ENCODE data around the gene ZBTB26. TPM values are rescaled to one million over a fixed set of nuclear protein-coding genes. Genes with fewer than 3 reads are reported as not detected.

The ZBTB26 gene
- total and polyA plus RNA-seq, 10 of the 15 experiments (the other 5 are each of a cell fraction or from before 2014, with no cell fraction given) = 1.8 to 19.5 (median 4.5) TPM

- H4K20me1 ChIP-seq (ENCODE audit: control insufficient read depth, insufficient read depth) = no peaks in the 10 kb centered on the region
- FAIRE-seq = no peak
- ATAC-seq = no peak
- peak overlapping the region; percentile 66 for H3K4me2 ChIP-seq (ENCODE audit: control insufficient read depth, insufficient read depth)
- DNase-seq (ENCODE audit: low read depth, low spot score) = no peak
- intact Hi-C loops (cut with micrococcal nuclease; ENCODE audit: unreplicated experiment) = loop anchor here (5.0 kb wide), 1 partner anchor 80 kb away; no protein-coding TSS in a partner anchor
- under 1% methylated on average over 9 of the region's 9 CpGs for WGBS (ENCODE audit: insufficient coverage, insufficient replicate concordance, low lambda C conversion rate, missing lambda C conversion rate)
- RAD21 ChIA-PET (ENCODE audit: unreplicated experiment) = interaction anchor here (0.7 to 2.7 kb wide), 12 partner anchors 9 to 1353 kb away, joined by 3 to 22 read pairs (median 4); partner anchors contain the start of genes PDCL, RABGAP1 and ZBTB26
- peaks cover 4% of the 10 kb centered on the region; the same call in 1 of the 2 replicates for H3K4me1 ChIP-seq (ENCODE audit: control insufficient read depth, insufficient read depth, low read length)
- in situ Hi-C loops (cut with MboI) = loop anchor here (25.0 kb wide), 1 partner anchor 1950 kb away; the partner anchor contains the start of genes ARPC5L, RPL35 and WDR38
- H2AFZ ChIP-seq (ENCODE audit: control insufficient read depth, low read depth, low read length) = peak overlapping the region; percentile 72
- POLR2A ChIA-PET = interaction anchor here (0.6 to 3.3 kb wide), 11 partner anchors 10 to 648 kb away, joined by 3 to 45 read pairs (median 7); partner anchors contain the start of genes MRRF, RABGAP1, RBM18 and RC3H2
- no TSS peak for BruUV-seq (replicated peaks)
- SMC1A ChIA-PET (ENCODE audit: uncharacterized antibody, unreplicated experiment) = interaction anchor here (0.6 to 3.5 kb wide), 10 partner anchors 10 to 79 kb away, joined by 3 to 25 read pairs (median 8); partner anchors contain the start of genes RABGAP1, RC3H2 and ZBTB26
- H3K9me3 ChIP-seq (replicated peaks; ENCODE audit: control insufficient read depth, insufficient read depth, low read length) = no peaks in the 10 kb centered on the region
- CTCF ChIA-PET = interaction anchor here (0.7 to 2.0 kb wide), 17 partner anchors 10 to 473 kb away, joined by 3 to 17 read pairs (median 4); partner anchors contain the start of genes RABGAP1 and ZBTB26
- peaks cover 21% of the 10 kb centered on the region for H3K79me2 ChIP-seq (ENCODE audit: control insufficient read depth, insufficient read depth, low read length)
- H3K36me3 ChIP-seq (ENCODE audit: control insufficient read depth in 2 of 2, insufficient read depth in 2 of 2, low read length in 1 of 2) = peaks cover 0 to 13% of the 10 kb centered on the region in 2 experiments; a peak in 3 of 4 replicates
- peak overlapping the region; percentile 73 for H3K9ac ChIP-seq (ENCODE audit: control insufficient read depth, insufficient read depth, low read length)
- no peaks in the 10 kb centered on the region for H3K27me3 ChIP-seq (replicated peaks in 1 of 2; ENCODE audit: control insufficient read depth in 2 of 2, insufficient read depth in 2 of 2, low read length in 1 of 2)
- peak overlapping the region; percentile 87 for H3K27ac ChIP-seq (ENCODE audit: control insufficient read depth, insufficient read depth)
- peak overlapping the region; percentile 78 for H3K4me3 ChIP-seq
- no peak for TF ChIP-seq HDAC2 (IDR thresholded peaks at IDR 0.05)
- no peak for TF ChIP-seq TAF1 (IDR thresholded peaks at IDR 0.05; ENCODE audit: borderline replicate concordance, low read depth, low read length)
- TF ChIP-seq NR2C1 (IDR thresholded peaks at IDR 0.05) = no peak
- TF ChIP-seq RELA (IDR thresholded peaks at IDR 0.05; ENCODE audit: borderline replicate concordance, partially characterized antibody) = no peak
- TF ChIP-seq NFIC (IDR thresholded peaks at IDR 0.05; ENCODE audit: low read depth, low read length) = no peak
- TF ChIP-seq CREM (IDR thresholded peaks at IDR 0.05; ENCODE audit: low read depth) = no peak
- no peak for TF ChIP-seq SMARCA5 (IDR thresholded peaks at IDR 0.05)
- no peak for TF ChIP-seq ZSCAN29 (IDR thresholded peaks at IDR 0.05)
- no peak for TF ChIP-seq MYC (IDR thresholded peaks at IDR 0.05; ENCODE audit: insufficient read depth, insufficient read length, insufficient replicate concordance, low read length, severe bottlenecking)
- no peak for TF ChIP-seq YBX1 (IDR thresholded peaks at IDR 0.05)
- no peak for TF ChIP-seq MTA2 (IDR thresholded peaks at IDR 0.05; ENCODE audit: low read depth)
- TF ChIP-seq E2F8 (IDR thresholded peaks at IDR 0.05; ENCODE audit: low read depth, partially characterized antibody) = no peak
- TF ChIP-seq BMI1 (IDR thresholded peaks at IDR 0.05; ENCODE audit: borderline replicate concordance) = peak; percentile 11; the same call in 1 of the 2 replicates
- no peak for TF ChIP-seq SUZ12 (IDR thresholded peaks at IDR 0.05; ENCODE audit: unreplicated experiment)
- TF ChIP-seq, protein P1, sequence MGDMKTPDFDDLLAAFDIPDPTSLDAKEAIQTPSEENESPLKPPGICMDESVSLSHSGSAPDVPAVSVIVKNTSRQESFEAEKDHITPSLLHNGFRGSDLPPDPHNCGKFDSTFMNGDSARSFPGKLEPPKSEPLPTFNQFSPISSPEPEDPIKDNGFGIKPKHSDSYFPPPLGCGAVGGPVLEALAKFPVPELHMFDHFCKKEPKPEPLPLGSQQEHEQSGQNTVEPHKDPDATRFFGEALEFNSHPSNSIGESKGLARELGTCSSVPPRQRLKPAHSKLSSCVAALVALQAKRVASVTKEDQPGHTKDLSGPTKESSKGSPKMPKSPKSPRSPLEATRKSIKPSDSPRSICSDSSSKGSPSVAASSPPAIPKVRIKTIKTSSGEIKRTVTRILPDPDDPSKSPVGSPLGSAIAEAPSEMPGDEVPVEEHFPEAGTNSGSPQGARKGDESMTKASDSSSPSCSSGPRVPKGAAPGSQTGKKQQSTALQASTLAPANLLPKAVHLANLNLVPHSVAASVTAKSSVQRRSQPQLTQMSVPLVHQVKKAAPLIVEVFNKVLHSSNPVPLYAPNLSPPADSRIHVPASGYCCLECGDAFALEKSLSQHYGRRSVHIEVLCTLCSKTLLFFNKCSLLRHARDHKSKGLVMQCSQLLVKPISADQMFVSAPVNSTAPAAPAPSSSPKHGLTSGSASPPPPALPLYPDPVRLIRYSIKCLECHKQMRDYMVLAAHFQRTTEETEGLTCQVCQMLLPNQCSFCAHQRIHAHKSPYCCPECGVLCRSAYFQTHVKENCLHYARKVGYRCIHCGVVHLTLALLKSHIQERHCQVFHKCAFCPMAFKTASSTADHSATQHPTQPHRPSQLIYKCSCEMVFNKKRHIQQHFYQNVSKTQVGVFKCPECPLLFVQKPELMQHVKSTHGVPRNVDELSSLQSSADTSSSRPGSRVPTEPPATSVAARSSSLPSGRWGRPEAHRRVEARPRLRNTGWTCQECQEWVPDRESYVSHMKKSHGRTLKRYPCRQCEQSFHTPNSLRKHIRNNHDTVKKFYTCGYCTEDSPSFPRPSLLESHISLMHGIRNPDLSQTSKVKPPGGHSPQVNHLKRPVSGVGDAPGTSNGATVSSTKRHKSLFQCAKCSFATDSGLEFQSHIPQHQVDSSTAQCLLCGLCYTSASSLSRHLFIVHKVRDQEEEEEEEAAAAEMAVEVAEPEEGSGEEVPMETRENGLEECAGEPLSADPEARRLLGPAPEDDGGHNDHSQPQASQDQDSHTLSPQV (IDR thresholded peaks at IDR 0.05) = no peak
- TF ChIP-seq, protein P2, sequence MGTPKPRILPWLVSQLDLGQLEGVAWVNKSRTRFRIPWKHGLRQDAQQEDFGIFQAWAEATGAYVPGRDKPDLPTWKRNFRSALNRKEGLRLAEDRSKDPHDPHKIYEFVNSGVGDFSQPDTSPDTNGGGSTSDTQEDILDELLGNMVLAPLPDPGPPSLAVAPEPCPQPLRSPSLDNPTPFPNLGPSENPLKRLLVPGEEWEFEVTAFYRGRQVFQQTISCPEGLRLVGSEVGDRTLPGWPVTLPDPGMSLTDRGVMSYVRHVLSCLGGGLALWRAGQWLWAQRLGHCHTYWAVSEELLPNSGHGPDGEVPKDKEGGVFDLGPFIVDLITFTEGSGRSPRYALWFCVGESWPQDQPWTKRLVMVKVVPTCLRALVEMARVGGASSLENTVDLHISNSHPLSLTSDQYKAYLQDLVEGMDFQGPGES (IDR thresholded peaks at IDR 0.05) = no peak
- no peak for TF ChIP-seq NR2C2 (IDR thresholded peaks at IDR 0.05; ENCODE audit: borderline replicate concordance, control insufficient read depth, insufficient read length, low read depth)
- 0 out of 2 replicates have a peak, but pooled peaks have one; percentile 36 for TF ChIP-seq SIN3A (IDR thresholded peaks at IDR 0.05; ENCODE audit: low read depth, low read length)
Observed at GRCh38 chr9:122912671-122912963, 18.7 kb downstream of the ZBTB26 start.
